ENCODE data around the gene GDI1.

DNA sequence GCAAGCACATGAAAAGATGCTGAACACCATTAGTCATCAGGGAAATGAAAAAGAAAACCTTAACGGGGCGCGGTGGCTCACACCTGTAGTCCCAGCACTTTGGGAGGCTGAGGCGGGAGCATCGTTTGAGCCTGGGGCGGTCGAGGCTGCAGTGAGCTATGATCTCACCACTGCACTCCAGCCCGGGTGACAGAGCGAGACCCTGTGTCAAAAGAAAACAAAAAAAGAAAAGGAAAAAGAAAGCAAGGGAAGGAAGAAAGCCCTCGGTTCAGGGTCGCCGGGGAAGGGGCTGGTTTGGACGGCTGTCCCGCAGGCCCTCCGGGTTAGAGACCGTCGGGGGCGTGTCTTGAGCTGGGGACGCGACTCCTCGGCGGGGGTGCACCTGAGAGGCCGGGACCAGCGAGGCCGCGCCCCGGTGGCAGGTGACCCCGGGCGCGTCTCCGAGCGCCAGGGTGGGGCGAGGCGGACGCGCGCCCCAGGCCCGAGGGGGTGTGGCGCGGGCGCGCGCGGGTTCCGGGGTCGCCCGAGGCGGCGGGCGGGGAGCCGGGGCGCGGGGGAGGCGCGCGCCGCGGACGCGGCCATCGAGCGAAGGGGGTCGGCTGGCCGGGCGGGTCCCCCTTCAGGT, 20.6 kb downstream of the GDI1 start:
- TF ChIP-seq POLR2A (IDR thresholded peaks at IDR 0.05) (no peak), CTCF (IDR thresholded peaks at IDR 0.05) (no peak)
